Loucy (cell line): ENCODE measurements around the gene SELENON.

Source experiments
- CTCF ChIP-seq: fragments of 200-600 bp; sonication (generic); conservative IDR thresholded peaks from 2 replicates; pipeline ENCODE4 v1.5.1; 2014; ENCODE audit warnings: mild to moderate bottlenecking, antibody characterized with exemption, low read length
- EZH2phosphoT487 ChIP-seq: fragments of 200-600 bp; IDR thresholded peaks from 2 replicates; pipeline ENCODE4 v1.6.1; 2018; ENCODE audit warnings: antibody characterized with exemption, mild to moderate bottlenecking, moderate library complexity, borderline replicate concordance

GRCh38 chr1:25792115-25792514 lies 7.9 kb upstream of the SELENON start:
- TF ChIP-seq CTCF (no peak), EZH2phosphoT487 (no peak)
